AG04450 (cell line): ENCODE measurements around the gene UNG. TPM values are rescaled to one million over a fixed set of nuclear protein-coding genes. Genes with fewer than 3 reads are reported as not detected.

Experiments
- CTCF ChIA-PET: fragments of 300-600, 350-600 bp; formaldehyde crosslinking; extraction: SDS; loops from one replicate; lab custom pipeline; 2022; ENCODE audit warnings: antibody characterized with exemption, inconsistent platforms; lab: Charles Lee
- POLR2A ChIA-PET: fragments of 350-600 bp; formaldehyde crosslinking; extraction: SDS; loops from one replicate; lab custom pipeline; 2021; ENCODE audit warnings: antibody characterized with exemption, inconsistent platforms; lab: Yijun Ruan, JAX
- DNase-seq: peaks from one replicate; pipeline ENCODE4 v3.0.0-alpha.2; 2011; ENCODE audit warnings: low read depth, low spot score
- H3K27ac ChIP-seq: one replicate; pipeline ENCODE4 v1.5.1; 2012; ENCODE audit warnings: low read depth, low read length, control low read depth
- H3K27me3 ChIP-seq: one replicate; pipeline ENCODE4 v1.6.0; 2012; ENCODE audit warnings: low read length; ENCODE audit not compliant: control insufficient read depth, insufficient read depth
- H3K4me3 ChIP-seq: 2 replicates; pipeline ENCODE4 v1.5.1; 2011; ENCODE audit warnings: mild to moderate bottlenecking, low read depth, low read length, control low read depth
- H3K9me3 ChIP-seq: 2 replicates; pipeline ENCODE4 v1.5.1; 2012; ENCODE audit warnings: low read length; ENCODE audit not compliant: control insufficient read depth, insufficient read depth
- CTCF ChIP-seq: IDR thresholded peaks from 2 replicates; pipeline ENCODE4 v1.5.1; 2011; ENCODE audit warnings: low read depth, low read length, control low read depth, inconsistent platforms
- polyA plus RNA-seq: library from polyadenylated mRNA; depleted of rRNA; stranded (reverse); fragments of >200 nt; gene quantifications from 2 replicates; pipeline ENCODE4 v1.2.3, GENCODE V29; 2011

UNG gene
- polyA plus RNA-seq, 1 experiment = 14.7 TPM

GRCh38 chr12:109127533-109128242 lies 30.3 kb downstream of the UNG start:
- peaks cover 2% of the 10 kb centered on the region for H3K27me3 ChIP-seq
- H3K27ac ChIP-seq = no peak overlapping the region
- no peak for DNase-seq
- no peak overlapping the region for H3K4me3 ChIP-seq
- no peak for TF ChIP-seq CTCF
- ChIA-PET POLR2A (no interaction called here), CTCF (interaction anchor here (1.1 to 3.4 kb wide), 2 partner anchors 16 to 136 kb away, joined by 3 to 25 read pairs; no protein-coding TSS in a partner anchor)
- H3K9me3 ChIP-seq = no peaks in the 10 kb centered on the region

GRCh38 chr12:109130297-109131153 lies 33.1 kb downstream of the UNG start:
- TF ChIP-seq CTCF = no peak
- peaks cover 2% of the 10 kb centered on the region for H3K27me3 ChIP-seq
- no peak overlapping the region for H3K27ac ChIP-seq
- DNase-seq = no peak
- CTCF ChIA-PET = interaction anchor here (0.5 kb wide), 1 partner anchor 249 kb away, joined by 3 read pairs; no protein-coding TSS in a partner anchor
- no peaks in the 10 kb centered on the region for H3K9me3 ChIP-seq
- POLR2A ChIA-PET = interaction anchor here (0.7 kb wide), 1 partner anchor 24 kb away, joined by 5 read pairs; no protein-coding TSS in a partner anchor
- no peak overlapping the region for H3K4me3 ChIP-seq

- TF ChIP-seq CTCF = no peak
- Histone ChIP-seq H3K27me3 (peaks cover 2% of the 10 kb centered on the region), H3K9me3 (peaks cover 4% of the 10 kb centered on the region; the same call in 1 of the 2 replicates), H3K4me3 (no peak overlapping the region), H3K27ac (no peak overlapping the region)
- ChIA-PET CTCF (no interaction called here), POLR2A (interaction anchor here (0.7 kb wide), 1 partner anchor 23 kb away, joined by 5 read pairs; no protein-coding TSS in a partner anchor)
- no peak for DNase-seq
Measured at GRCh38 chr12:109131154-109132050, 34.0 kb downstream of the UNG start.

GRCh38 chr12:109134186-109134917 lies 37.0 kb downstream of the UNG start:
- TF ChIP-seq CTCF = peak; percentile 69

More at GRCh38 chr12:109134186-109134917, 37.0 kb downstream of the UNG start:
- Histone ChIP-seq H3K27ac (no peak overlapping the region), H3K9me3 (peaks cover 4% of the 10 kb centered on the region; the same call in 1 of the 2 replicates), H3K27me3 (peaks cover 4% of the 10 kb centered on the region), H3K4me3 (no peak overlapping the region)
- DNase-seq = no peak
- POLR2A ChIA-PET = no interaction called here
- CTCF ChIA-PET = interaction anchor here (0.6 to 3.0 kb wide), 6 partner anchors 11 to 261 kb away, joined by 3 to 14 read pairs (median 4); no protein-coding TSS in a partner anchor
